GM12864 (cell line): ENCODE measurements around the gene ATP10B.
"Not testable (repeated sequence)": the region's sequence is repeated elsewhere in the genome, so short reads cannot be mapped to it uniquely, and the experiment has no call there.

Source experiments
- DNase-seq: peaks from one replicate; pipeline ENCODE4 v3.0.0-alpha.2; 2011; ENCODE audit warnings: low read depth
- H3K4me3 ChIP-seq: 2 replicates; pipeline ENCODE4 v1.5.1; 2011; ENCODE audit warnings: mild to moderate bottlenecking, low read depth, low read length, control low read depth
- CTCF ChIP-seq: IDR thresholded peaks from 2 replicates; pipeline ENCODE4 v1.5.1; 2011; ENCODE audit warnings: low read depth, mild to moderate bottlenecking, moderate library complexity, low read length, control low read depth, inconsistent platforms; ENCODE audit errors: missing control alignments

The ATP10B gene

GRCh38 chr5:160824301-160825001 is 27.6 kb downstream of the ATP10B start:
- no peak overlapping the region for H3K4me3 ChIP-seq
- TF ChIP-seq CTCF = no peak
- no peak for DNase-seq

GRCh38 chr5:160812996-160813395 is 39.0 kb downstream of the ATP10B start:
- not testable (repeated sequence) for DNase-seq, H3K4me3 ChIP-seq

GRCh38 chr5:160805376-160805775 is 46.6 kb downstream of the ATP10B start:
- H3K4me3 ChIP-seq = no peak overlapping the region
- no peak for DNase-seq
- no peak for TF ChIP-seq CTCF

GRCh38 chr5:160802592-160802991 is 49.4 kb downstream of the ATP10B start:
- DNase-seq = no peak
- no peak overlapping the region for H3K4me3 ChIP-seq
- no peak for TF ChIP-seq CTCF

- no peak for DNase-seq
- TF ChIP-seq CTCF = no peak
Observed at GRCh38 chr5:160800375-160801275, 51.4 kb downstream of the ATP10B start.

GRCh38 chr5:160799184-160799583 is 52.8 kb downstream of the ATP10B start:
- no peak overlapping the region for H3K4me3 ChIP-seq
- TF ChIP-seq CTCF = no peak
- DNase-seq = no peak

More at GRCh38 chr5:160800375-160801275, 51.4 kb downstream of the ATP10B start:
- H3K4me3 ChIP-seq = no peak overlapping the region

- no peak for DNase-seq
- TF ChIP-seq CTCF = no peak
- H3K4me3 ChIP-seq = no peak overlapping the region
Observed at GRCh38 chr5:160797020-160797419, 55.0 kb downstream of the ATP10B start.
